Forelimb muscle (tissue), 1 donor: ENCODE measurements around the gene ZFAND6. TPM values are rescaled to one million over a fixed set of nuclear protein-coding genes. Genes with fewer than 3 reads are reported as not detected.

Experiments used
- DNase-seq: peaks from one replicate; pipeline ENCODE4 v3.0.0-alpha.2; 2013; ENCODE audit warnings: low read depth
- polyA plus RNA-seq: library from polyadenylated mRNA; unstranded; fragments of 120-200 nt; gene quantifications from one replicate; pipeline ENCODE4 v1.2.1, GENCODE V29; 2013; ENCODE audit not compliant: insufficient read length

ZFAND6 gene
- polyA plus RNA-seq, 1 donor, result 105 TPM

- no peak for DNase-seq
These were observed 10.4 kb upstream of the ZFAND6 start for GRCh38 chr15:80049046-80049445.

GRCh38 chr15:80052597-80053304, 6.7 kb upstream of the ZFAND6 start:
- DNase-seq, result no peak

- no peak for DNase-seq
These were observed 3.5 kb upstream of the ZFAND6 start for GRCh38 chr15:80055933-80056332.

DNA sequence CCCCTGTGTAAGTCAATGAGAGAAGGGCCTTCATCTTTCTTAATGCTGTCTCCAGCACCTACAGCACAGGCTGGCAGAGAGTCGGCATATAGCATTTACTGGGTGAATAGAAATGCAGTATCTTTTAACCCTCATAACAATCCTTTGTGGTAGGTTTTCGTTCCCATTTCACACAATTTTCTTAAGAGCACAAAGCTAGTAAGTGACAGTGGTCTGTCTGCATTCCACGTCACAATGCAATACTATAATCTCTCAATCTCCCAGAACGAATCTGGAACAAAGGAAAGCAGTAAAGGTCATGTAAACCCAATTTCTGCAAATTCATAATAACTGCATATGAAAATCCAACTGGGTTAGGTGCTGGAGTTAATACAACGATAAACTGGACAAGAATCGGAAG, 1.4 kb upstream of the ZFAND6 start:
- no peak for DNase-seq

- DNase-seq, result no peak
These were observed 395 bp downstream of the ZFAND6 start for GRCh38 chr15:80059786-80060355.

GRCh38 chr15:80060356-80061006, 1.0 kb downstream of the ZFAND6 start:
- no peak for DNase-seq

GRCh38 chr15:80061582-80061981, 2.1 kb downstream of the ZFAND6 start:
- no peak for DNase-seq

GRCh38 chr15:80066912-80067311, 7.4 kb downstream of the ZFAND6 start:
- DNase-seq, result no peak

DNA sequence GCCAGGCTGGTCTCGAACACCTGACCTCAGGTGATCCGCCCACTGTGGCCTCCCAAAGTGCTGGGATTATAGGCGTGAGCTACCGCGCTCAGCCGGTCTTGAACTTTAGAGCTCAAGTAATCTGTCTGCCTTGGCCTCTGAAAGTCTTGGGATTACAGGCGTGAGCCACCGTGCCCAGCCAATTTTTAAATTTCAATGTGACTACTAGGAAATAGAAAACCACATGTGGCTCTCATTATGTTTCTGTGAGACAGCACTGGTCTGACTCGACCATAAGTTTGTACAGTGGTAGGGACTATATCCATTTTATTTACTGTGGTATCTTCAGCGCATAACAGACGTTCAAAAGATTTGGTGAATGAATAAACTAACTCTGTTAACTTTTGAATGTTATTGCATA, 9.1 kb downstream of the ZFAND6 start:
- no peak for DNase-seq

DNA sequence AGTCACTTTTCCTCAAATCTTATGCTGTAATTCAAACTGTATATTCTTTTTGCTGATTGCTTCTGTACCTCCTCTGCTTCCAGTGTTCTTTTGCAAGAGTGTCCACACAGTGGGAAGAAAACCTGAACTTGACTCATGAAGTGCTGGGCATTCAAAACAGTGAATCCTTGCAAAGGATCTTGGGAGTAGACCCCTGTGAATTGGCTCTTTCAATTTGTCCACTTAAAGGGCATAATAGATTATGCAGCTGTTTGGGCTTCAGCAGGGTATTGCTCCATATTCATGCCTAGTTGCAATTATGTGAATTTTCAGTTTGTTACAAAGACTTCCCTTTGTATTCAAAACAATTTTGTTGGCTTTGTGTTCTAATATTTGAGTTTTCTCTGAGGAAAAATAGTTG, 11.4 kb downstream of the ZFAND6 start:
- no peak for DNase-seq

GRCh38 chr15:80071652-80072051, 12.2 kb downstream of the ZFAND6 start:
- DNase-seq, result no peak

GRCh38 chr15:80072285-80072994, 13.0 kb downstream of the ZFAND6 start:
- peak; percentile 88 for DNase-seq

GRCh38 chr15:80073197-80073596, 13.7 kb downstream of the ZFAND6 start:
- no peak for DNase-seq

- no peak for DNase-seq
These were observed 17.1 kb downstream of the ZFAND6 start for GRCh38 chr15:80076321-80077318.

DNA sequence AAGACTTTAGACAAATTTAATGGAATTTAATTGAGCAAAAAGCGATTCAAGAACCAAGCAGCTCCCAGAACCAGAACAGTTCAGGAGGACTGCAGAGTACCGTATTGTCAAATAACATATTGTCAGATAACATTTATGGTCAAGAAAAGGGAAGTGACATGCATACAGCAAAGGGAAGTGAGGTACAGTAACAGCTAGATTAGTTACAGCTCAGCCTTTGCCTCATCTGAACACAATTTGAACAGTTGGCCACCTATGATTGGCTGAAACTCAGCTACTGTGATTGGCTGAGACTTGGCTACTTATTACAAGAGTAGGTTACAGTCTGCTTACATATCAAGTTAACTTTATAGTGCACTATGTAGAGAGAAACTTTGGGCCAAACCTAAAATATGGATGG, 21.9 kb downstream of the ZFAND6 start:
- no peak for DNase-seq

DNA sequence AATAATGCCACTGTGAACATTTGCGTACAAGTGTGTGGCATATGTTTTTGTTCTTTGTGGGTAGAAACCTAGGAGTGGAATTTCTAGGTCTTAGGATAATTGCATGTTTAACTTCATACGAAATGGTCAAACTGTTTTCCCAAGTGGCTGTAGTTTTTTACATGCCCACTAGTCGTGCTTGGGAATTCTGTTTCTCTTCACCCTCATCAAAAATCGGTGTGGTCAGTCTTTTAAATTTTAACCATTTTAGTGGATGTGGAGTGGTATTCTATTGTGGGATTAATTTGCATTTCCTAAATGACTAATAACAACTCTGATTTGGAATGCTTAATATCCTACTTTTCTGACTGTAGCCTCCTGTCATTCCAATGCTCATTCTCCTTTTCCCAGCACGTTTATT, 27.6 kb downstream of the ZFAND6 start:
- DNase-seq, result no peak

GRCh38 chr15:80090041-80090440, 30.6 kb downstream of the ZFAND6 start:
- no peak for DNase-seq

GRCh38 chr15:80090879-80091503, 31.5 kb downstream of the ZFAND6 start:
- no peak for DNase-seq

DNA sequence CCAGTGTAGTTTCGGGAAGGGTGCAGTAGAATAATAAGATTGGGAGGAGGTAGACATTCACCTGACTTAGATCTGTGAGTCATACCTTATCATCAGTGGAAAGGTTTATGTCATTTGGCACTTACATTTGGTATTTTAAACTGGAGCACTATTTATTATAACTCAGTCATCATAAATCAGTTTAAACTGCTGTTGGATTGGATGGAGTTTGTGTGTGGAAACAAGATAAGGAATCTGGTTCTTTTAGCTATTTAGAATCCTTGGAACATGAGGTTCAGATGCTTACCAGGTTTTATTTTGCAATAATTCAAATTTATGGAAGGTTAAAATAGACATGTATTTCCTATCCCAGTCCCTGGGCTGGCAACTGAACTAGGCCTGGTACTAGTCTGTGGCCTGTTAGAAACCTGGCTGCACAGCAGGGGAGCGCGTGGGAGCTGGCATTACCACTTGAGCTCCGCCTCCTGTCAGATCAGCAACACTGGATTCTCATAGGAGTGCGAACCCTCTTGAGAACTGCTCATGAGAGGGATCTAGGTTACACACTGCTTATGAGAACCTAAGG, 34.5 kb downstream of the ZFAND6 start:
- no peak for DNase-seq

GRCh38 chr15:80095511-80095910, 36.0 kb downstream of the ZFAND6 start:
- no peak for DNase-seq

GRCh38 chr15:80095969-80096368, 36.5 kb downstream of the ZFAND6 start:
- DNase-seq, result no peak
